HepG2 (cell line): ENCODE measurements around the gene GNG10. TPM values are rescaled to one million over a fixed set of nuclear protein-coding genes. Genes with fewer than 3 reads are reported as not detected.

ENCODE experiments used
- AFF4 ChIP-seq: sonication (generic); formaldehyde crosslinking; IDR thresholded peaks from 2 replicates; pipeline ENCODE4 v1.4.0; 2020; ENCODE audit warnings: missing genetic modification reagents
- ATF6 ChIP-seq: sonication (generic); formaldehyde crosslinking; conservative IDR thresholded peaks from 2 replicates; pipeline ENCODE4 v1.4.0; 2020; ENCODE audit warnings: missing genetic modification reagents
- CREB3 ChIP-seq: sonication (generic); formaldehyde crosslinking; IDR thresholded peaks from 2 replicates; pipeline ENCODE4 v1.5.0; 2020; ENCODE audit warnings: missing genetic modification reagents
- HES4 ChIP-seq: sonication (generic); formaldehyde crosslinking; IDR thresholded peaks from 2 replicates; pipeline ENCODE4 v1.9.0; 2021; ENCODE audit warnings: mild to moderate bottlenecking, missing genetic modification reagents, borderline replicate concordance
- IKZF4 ChIP-seq: sonication (generic); formaldehyde crosslinking; IDR thresholded peaks from 2 replicates; pipeline ENCODE4 v1.5.1; 2020; ENCODE audit warnings: borderline replicate concordance, mild to moderate bottlenecking, low read depth, missing genetic modification reagents; ENCODE audit errors: not compliant biosample characterization
- JUND ChIP-seq: sonication (generic); formaldehyde crosslinking; IDR thresholded peaks from 2 replicates; pipeline ENCODE4 v1.8.0; 2022; ENCODE audit warnings: mild to moderate bottlenecking, missing genetic modification reagents
- KDM3A ChIP-seq: IDR thresholded peaks from 2 replicates; pipeline ENCODE4 v1.6.1; 2018; ENCODE audit warnings: low read depth, missing compliant biosample characterization
- MXD3 ChIP-seq: IDR thresholded peaks from 2 replicates; pipeline ENCODE4 v1.6.1; 2016; ENCODE audit warnings: mild to moderate bottlenecking, missing biosample characterization, missing genetic modification reagents
- NFYB ChIP-seq: sonication (generic); formaldehyde crosslinking; IDR thresholded peaks from 2 replicates; pipeline ENCODE4 v1.4.0; 2020; ENCODE audit warnings: missing genetic modification reagents
- NPAS2 ChIP-seq: sonication (generic); formaldehyde crosslinking; IDR thresholded peaks from 2 replicates; pipeline ENCODE4 v1.8.0; 2022; ENCODE audit warnings: mild to moderate bottlenecking, missing genetic modification reagents, borderline replicate concordance
- NR1H2 ChIP-seq: sonication (generic); formaldehyde crosslinking; IDR thresholded peaks from 2 replicates; pipeline ENCODE4 v1.8.1; 2022; ENCODE audit warnings: low read depth, missing genetic modification reagents, borderline replicate concordance
- PHF20 ChIP-seq: sonication (generic); formaldehyde crosslinking; IDR thresholded peaks from 2 replicates; pipeline ENCODE4 v1.5.0; 2020; ENCODE audit warnings: mild to moderate bottlenecking, missing genetic modification reagents
- POLR2G ChIP-seq: fragments of 200-400 bp; formaldehyde crosslinking; IDR thresholded peaks from 2 replicates; pipeline ENCODE4 v1.6.1; 2018; ENCODE audit warnings: mild to moderate bottlenecking, low read depth, low read length, moderate library complexity
- ZNF274 ChIP-seq: sonication (generic); formaldehyde crosslinking; IDR thresholded peaks from 2 replicates; pipeline ENCODE4 v1.5.1; 2020; ENCODE audit warnings: mild to moderate bottlenecking, missing genetic modification reagents
- ZNF350 ChIP-seq: sonication (generic); formaldehyde crosslinking; IDR thresholded peaks from 2 replicates; pipeline ENCODE4 v1.4.0; 2020; ENCODE audit warnings: mild to moderate bottlenecking, low read depth, missing genetic modification reagents, borderline replicate concordance
- ZNF484 ChIP-seq: sonication (generic); formaldehyde crosslinking; IDR thresholded peaks from 2 replicates; pipeline ENCODE4 v1.5.1; 2020; ENCODE audit warnings: mild to moderate bottlenecking, low read depth, missing genetic modification reagents, borderline replicate concordance
- ZSCAN9 ChIP-seq: IDR thresholded peaks from 2 replicates; pipeline ENCODE4 v1.6.1; 2016; ENCODE audit warnings: borderline replicate concordance
- ZXDC ChIP-seq: sonication (generic); formaldehyde crosslinking; IDR thresholded peaks from 2 replicates; pipeline ENCODE4 v1.5.0; 2020; ENCODE audit warnings: mild to moderate bottlenecking, missing genetic modification reagents
- polyA plus RNA-seq, 8 experiments: library from polyadenylated mRNA; depleted of rRNA in 3 of 8; stranded (reverse) in 7 of 8; unstranded in 1 of 8; fragments of >200 nt; fragmentation: Illumina TruSeq in 4 of 8; extraction: Trizol in 4 of 8; gene quantifications; 2 replicates each; pipeline versions ENCODE4 v1.2.1 to v1.2.3, GENCODE V29; 2011 to 2016; ENCODE audit warnings: low read depth in 4 of 8, missing spikeins in 1 of 8, mixed read lengths in 1 of 8; ENCODE audit not compliant: insufficient read depth in 1 of 8
- total RNA-seq, 5 experiments: library from RNA; depleted of rRNA; stranded (reverse); fragments of >200 nt; fragmentation: Illumina TruSeq; extraction: Trizol; gene quantifications; 2 replicates each; pipeline ENCODE4 v1.2.3, GENCODE V29; 2016; ENCODE audit warnings: low read depth in 1 of 5

GNG10 gene
- total and polyA plus RNA-seq, 2 of the 13 experiments (the other 11 are each of a cell fraction or from before 2014, with no cell fraction given), result 29.8 to 32.4 TPM

GRCh38 chr9:111631214-111631971 lies 30.0 kb upstream of the GNG10 start, which contains the start of gene DNAJC25 (continued):
- no peak for TF ChIP-seq AFF4 (CRISPR knock-in tag)
- no peak; the same call in none of the 2 replicates for TF ChIP-seq ZNF350 (CRISPR knock-in tag)
- TF ChIP-seq ATF6, result 0 out of 2 replicates have a peak, but pooled peaks have one; percentile 44
- TF ChIP-seq NPAS2 (CRISPR knock-in tag), result no peak
- no peak for TF ChIP-seq ZNF484 (CRISPR knock-in tag)
- TF ChIP-seq ZNF274, result no peak
- no peak for TF ChIP-seq HES4 (CRISPR knock-in tag)
- peak; percentile 100 for TF ChIP-seq POLR2G
- TF ChIP-seq ZXDC (CRISPR knock-in tag), result no peak
- no peak for TF ChIP-seq NR1H2 (CRISPR knock-in tag)
- TF ChIP-seq MXD3 (CRISPR knock-in tag), result peak; percentile 83; the same call in 1 of the 2 replicates
- no peak; the same call in 1 of the 2 replicates for TF ChIP-seq JUND (CRISPR knock-in tag)
- TF ChIP-seq CREB3 (CRISPR knock-in tag), result peak; percentile 81; the same call in 1 of the 2 replicates
- TF ChIP-seq KDM3A (CRISPR knock-in tag), result peak; percentile 59; the same call in 1 of the 2 replicates
- peak; percentile 46; the same call in 1 of the 2 replicates for TF ChIP-seq PHF20 (CRISPR knock-in tag)
- peak; percentile 89 for TF ChIP-seq ZSCAN9 (CRISPR knock-in tag)
- TF ChIP-seq IKZF4, result peak; percentile 72
- no peak for TF ChIP-seq NFYB
